BJ (cell line): ENCODE measurements around the gene MAP3K12. TPM values are rescaled to one million over a fixed set of nuclear protein-coding genes. Genes with fewer than 3 reads are reported as not detected.
A peak's percentile ranks its signal among the peaks of the same experiment; 100 is the strongest.

Experiments
- CTCF ChIA-PET: fragments of 350-600 bp; formaldehyde crosslinking; extraction: SDS; loops from one replicate; lab custom pipeline; 2021; ENCODE audit warnings: antibody characterized with exemption, inconsistent platforms; lab: Yijun Ruan, JAX
- POLR2A ChIA-PET: fragments of 300-600 bp; sonication (Branson Sonifier 250); formaldehyde crosslinking; extraction: SDS; loops from one replicate; lab custom pipeline; 2021; ENCODE audit warnings: antibody characterized with exemption; lab: Charles Lee
- DNase-seq: peaks from one replicate; pipeline ENCODE4 v3.0.0-alpha.2; 2011; ENCODE audit warnings: low read depth
- H3K27me3 ChIP-seq: 2 replicates; pipeline ENCODE4 v1.6.0; 2011; ENCODE audit warnings: low read length; ENCODE audit not compliant: control insufficient read depth, insufficient read depth
- H3K36me3 ChIP-seq: 2 replicates; pipeline ENCODE4 v1.5.1; 2011; ENCODE audit warnings: low read length; ENCODE audit not compliant: control insufficient read depth, insufficient read depth
- H3K4me3 ChIP-seq: 2 replicates; pipeline ENCODE4 v1.5.1; 2011; ENCODE audit warnings: low read depth, mild to moderate bottlenecking, control low read depth, low read length
- CTCF ChIP-seq: IDR thresholded peaks from 2 replicates; pipeline ENCODE4 v1.5.1; 2011; ENCODE audit warnings: low read depth, mild to moderate bottlenecking, control low read depth, inconsistent platforms, low read length, moderate library complexity; ENCODE audit not compliant: insufficient read depth
- polyA plus RNA-seq: library from polyadenylated mRNA; depleted of rRNA; stranded (reverse); fragments of >200 nt; gene quantifications from 2 replicates; pipeline ENCODE4 v1.2.3, GENCODE V29; 2011

The MAP3K12 gene
- polyA plus RNA-seq, 1 experiment = 61.2 TPM

DNA sequence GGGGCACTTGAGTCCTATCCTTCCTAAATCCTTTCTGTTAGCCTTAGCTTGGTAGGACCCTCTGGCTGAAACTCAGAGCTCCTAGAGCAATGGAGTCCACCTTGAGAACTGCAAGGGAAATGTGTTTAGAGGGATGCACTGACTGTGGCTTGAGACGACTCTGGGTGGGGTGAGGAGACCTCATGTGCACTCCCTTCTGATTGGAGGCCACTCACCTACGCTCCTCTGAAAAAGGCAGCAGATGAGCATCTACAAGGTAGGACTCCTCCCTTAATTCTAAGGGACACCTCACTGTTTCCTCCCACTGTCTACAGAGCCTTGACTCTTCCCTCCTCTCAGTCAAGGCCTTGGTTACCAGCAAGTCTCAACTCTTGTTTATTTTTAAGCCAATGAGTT lies 1.0 kb downstream of the MAP3K12 start:
- H3K36me3 ChIP-seq = peaks cover 2% of the 10 kb centered on the region; the same call in 1 of the 2 replicates
- DNase-seq = no peak
- no peak for TF ChIP-seq CTCF
- CTCF ChIA-PET = interaction anchor here (0.6 to 1.9 kb wide), 2 partner anchors 10 to 282 kb away, joined by 3 to 5 read pairs; no protein-coding TSS in a partner anchor
- peak overlapping the region; percentile 89; the same call in 1 of the 2 replicates for H3K4me3 ChIP-seq
- POLR2A ChIA-PET = no interaction called here
- no peaks in the 10 kb centered on the region for H3K27me3 ChIP-seq

GRCh38 chr12:53497461-53497860 lies 1.8 kb downstream of the MAP3K12 start:
- H3K4me3 ChIP-seq = no peak overlapping the region
- ChIA-PET CTCF (interaction anchor here (1.9 kb wide), 1 partner anchor 11 kb away, joined by 5 read pairs; no protein-coding TSS in a partner anchor), POLR2A (no interaction called here)
- no peak for TF ChIP-seq CTCF
- no peak for DNase-seq
- 0 out of 2 replicates have a peak, but pooled peaks cover 2% of the 10 kb centered on the region for H3K36me3 ChIP-seq
- no peaks in the 10 kb centered on the region for H3K27me3 ChIP-seq

GRCh38 chr12:53496752-53497032 lies 2.6 kb downstream of the MAP3K12 start:
- peak overlapping the region; percentile 21; the same call in 1 of the 2 replicates for H3K4me3 ChIP-seq
- POLR2A ChIA-PET = interaction anchor here (0.6 kb wide), 1 partner anchor 18 kb away, joined by 3 read pairs; no protein-coding TSS in a partner anchor
- TF ChIP-seq CTCF = no peak
- H3K27me3 ChIP-seq = no peaks in the 10 kb centered on the region
- H3K36me3 ChIP-seq = 0 out of 2 replicates have a peak, but pooled peaks cover 2% of the 10 kb centered on the region
- CTCF ChIA-PET = no interaction called here
- DNase-seq = no peak

DNA sequence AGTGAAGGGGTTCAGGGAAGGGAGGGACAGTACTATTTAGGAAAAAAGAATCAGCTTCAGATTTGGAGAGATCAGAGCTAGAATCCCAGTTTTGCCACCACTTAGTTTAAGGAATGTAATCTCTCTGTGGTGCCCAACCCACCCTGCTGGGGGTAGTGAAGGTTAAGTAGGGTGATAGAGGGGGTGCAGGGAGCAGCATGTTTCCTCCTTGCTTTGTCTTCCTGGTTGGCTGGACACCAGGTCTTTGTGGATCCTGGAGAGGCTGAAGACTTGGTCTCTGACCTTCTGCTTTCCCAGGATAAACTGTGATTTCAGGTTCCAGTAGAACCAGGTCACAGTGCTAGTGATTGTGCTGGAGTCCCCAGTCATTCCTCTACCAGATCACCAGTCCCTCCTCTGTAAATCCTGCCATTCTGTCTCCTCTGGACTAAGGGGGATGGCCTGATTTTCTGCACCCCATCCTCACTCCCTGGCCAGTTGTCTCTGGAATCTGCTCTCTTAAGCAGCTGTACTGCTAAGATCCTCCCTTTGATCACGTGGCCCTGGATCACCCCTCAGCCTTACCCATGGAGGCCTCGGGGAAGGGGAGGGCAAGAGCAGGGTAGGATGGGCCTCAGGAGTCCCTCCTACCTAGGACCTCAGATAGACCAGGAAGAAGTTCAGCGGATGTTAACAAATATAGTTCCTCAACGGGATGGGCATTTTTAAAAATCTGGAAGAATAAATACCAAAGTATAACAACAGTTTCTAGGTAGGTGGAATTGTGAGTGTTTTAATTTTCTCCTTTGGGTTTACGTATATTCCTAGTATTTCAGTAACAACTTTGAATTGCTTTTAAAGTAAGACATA lies 3.1 kb downstream of the MAP3K12 start:
- ChIA-PET POLR2A (interaction anchor here (0.6 kb wide), 1 partner anchor 17 kb away, joined by 3 read pairs; no protein-coding TSS in a partner anchor), CTCF (interaction anchor here (0.6 to 0.7 kb wide), 2 partner anchors 18 to 144 kb away, joined by 3 read pairs; no protein-coding TSS in a partner anchor)
- peak; percentile 50 for DNase-seq
- Histone ChIP-seq H3K36me3 (0 out of 2 replicates have a peak, but pooled peaks cover 2% of the 10 kb centered on the region), H3K27me3 (no peaks in the 10 kb centered on the region), H3K4me3 (peak overlapping the region; percentile 10; the same call in 1 of the 2 replicates)
- TF ChIP-seq CTCF = no peak
